Mesenchymal stem cell (in vitro differentiated cells and primary cell): ENCODE results near the gene RASA3.

ENCODE experiments used
- DNase-seq: peaks from one replicate; pipeline ENCODE4 v3.0.0-alpha.2; 2013
- H2AFZ ChIP-seq: one replicate; pipeline ENCODE4 v1.6.1; 2013; ENCODE audit warnings: low read depth, mild to moderate bottlenecking, control low read depth, inconsistent platforms, low read length, moderate library complexity
- H2AK5ac ChIP-seq: 2 replicates; pipeline ENCODE4 v1.6.1; 2013; ENCODE audit warnings: low read length, moderate library complexity, mild to moderate bottlenecking, inconsistent platforms; ENCODE audit not compliant: severe bottlenecking
- H2BK120ac ChIP-seq: one replicate; pipeline ENCODE4 v1.6.1; 2013; ENCODE audit warnings: low read depth, mild to moderate bottlenecking, inconsistent platforms, low read length, moderate library complexity
- H2BK12ac ChIP-seq, 2 experiments: one replicate each; pipeline ENCODE4 v1.6.1; 2013; ENCODE audit warnings: inconsistent platforms in 2 of 2, low read length in 2 of 2, mild to moderate bottlenecking in 2 of 2, moderate library complexity in 2 of 2, control low read depth in 1 of 2
- H2BK15ac ChIP-seq: one replicate; pipeline ENCODE4 v1.6.1; 2013; ENCODE audit warnings: mild to moderate bottlenecking, low read depth, inconsistent platforms; ENCODE audit not compliant: poor library complexity, severe bottlenecking
- H2BK5ac ChIP-seq: 2 replicates; pipeline ENCODE4 v1.6.1; 2013; ENCODE audit warnings: low read depth, mild to moderate bottlenecking, low read length, control low read depth, inconsistent platforms; ENCODE audit not compliant: poor library complexity, severe bottlenecking
- H3K14ac ChIP-seq, 2 experiments: one replicate each; pipeline ENCODE4 v1.6.1; 2013; ENCODE audit warnings: inconsistent platforms in 2 of 2, low read length in 2 of 2, control low read depth in 1 of 2, mild to moderate bottlenecking in 1 of 2, moderate library complexity in 1 of 2
- H3K18ac ChIP-seq, 2 experiments: one replicate each; pipeline ENCODE4 v1.6.1; 2013; ENCODE audit warnings: inconsistent platforms in 2 of 2, low read length in 2 of 2, control low read depth in 1 of 2, low read depth in 1 of 2, mild to moderate bottlenecking in 1 of 2
- H3K23ac ChIP-seq, 2 experiments: one replicate each; pipeline ENCODE4 v1.6.1; 2013; ENCODE audit warnings: inconsistent platforms in 2 of 2, low read length in 2 of 2, mild to moderate bottlenecking in 2 of 2, moderate library complexity in 2 of 2, control low read depth in 1 of 2
- H3K27ac ChIP-seq: 2 replicates; pipeline ENCODE4 v1.5.1; 2013; ENCODE audit warnings: mild to moderate bottlenecking, moderate library complexity, low read length, control low read depth, inconsistent platforms; ENCODE audit not compliant: poor library complexity, severe bottlenecking
- H3K27me3 ChIP-seq, 2 experiments: 2 replicates each; pipeline versions ENCODE4 v1.6.1 to v1.7.0; 2013; ENCODE audit warnings: low read length in 2 of 2, mild to moderate bottlenecking in 2 of 2, moderate library complexity in 2 of 2, control low read depth in 1 of 2, inconsistent platforms in 1 of 2; ENCODE audit not compliant: control insufficient read depth in 1 of 2, insufficient read depth in 1 of 2
- H3K36me3 ChIP-seq, 2 experiments: 2 replicates each; pipeline versions ENCODE4 v1.6.1 to v1.7.0; 2013; ENCODE audit warnings: low read length in 2 of 2, control low read depth in 1 of 2, inconsistent platforms in 1 of 2, low read depth in 1 of 2, mild to moderate bottlenecking in 1 of 2; ENCODE audit not compliant: insufficient read depth in 2 of 2, control insufficient read depth in 1 of 2
- H3K4ac ChIP-seq, 2 experiments: one replicate each; pipeline ENCODE4 v1.6.1; 2013; ENCODE audit warnings: inconsistent platforms in 2 of 2, low read length in 2 of 2, mild to moderate bottlenecking in 2 of 2, moderate library complexity in 2 of 2, control low read depth in 1 of 2, low read depth in 1 of 2
- H3K4me1 ChIP-seq: 2 replicates; pipeline ENCODE4 v1.6.1; 2013; ENCODE audit warnings: low read depth, low read length, control low read depth; ENCODE audit not compliant: control insufficient read depth, insufficient read depth
- H3K4me2 ChIP-seq: 2 replicates; pipeline ENCODE4 v1.6.1; 2013; ENCODE audit warnings: low read length, mild to moderate bottlenecking, inconsistent platforms; ENCODE audit not compliant: poor library complexity, severe bottlenecking
- H3K4me3 ChIP-seq, 2 experiments: 2 replicates each; pipeline versions ENCODE4 v1.5.1 to v1.7.0; 2013; ENCODE audit warnings: low read length in 2 of 2, mild to moderate bottlenecking in 2 of 2, control low read depth in 1 of 2, low read depth in 1 of 2; ENCODE audit not compliant: insufficient read depth in 1 of 2
- H3K79me1 ChIP-seq: replicated peaks from 2 replicates; pipeline ENCODE4 v1.6.1; 2013; ENCODE audit warnings: mild to moderate bottlenecking, control low read depth, low read length, inconsistent platforms; ENCODE audit not compliant: poor library complexity, severe bottlenecking
- H3K9ac ChIP-seq: 2 replicates; pipeline ENCODE4 v1.7.0; 2013; ENCODE audit warnings: mild to moderate bottlenecking, low read length, moderate library complexity
- H3K9me3 ChIP-seq: 2 replicates; pipeline ENCODE4 v1.7.0; 2013; ENCODE audit warnings: mild to moderate bottlenecking, low read length; ENCODE audit not compliant: control insufficient read depth
- H4K8ac ChIP-seq: one replicate; pipeline ENCODE4 v1.6.1; 2013; ENCODE audit warnings: inconsistent platforms, mild to moderate bottlenecking, low read length, moderate library complexity
- H4K91ac ChIP-seq: one replicate; pipeline ENCODE4 v1.6.1; 2013; ENCODE audit warnings: mild to moderate bottlenecking, low read length, inconsistent platforms
- WGBS: methylation state at CpG from one replicate; pipeline ENCODE4 v1.1.7; 2013; ENCODE audit warnings: mixed read lengths; 5-methylcytosine and 5-hydroxymethylcytosine counted together

RASA3 gene

DNA sequence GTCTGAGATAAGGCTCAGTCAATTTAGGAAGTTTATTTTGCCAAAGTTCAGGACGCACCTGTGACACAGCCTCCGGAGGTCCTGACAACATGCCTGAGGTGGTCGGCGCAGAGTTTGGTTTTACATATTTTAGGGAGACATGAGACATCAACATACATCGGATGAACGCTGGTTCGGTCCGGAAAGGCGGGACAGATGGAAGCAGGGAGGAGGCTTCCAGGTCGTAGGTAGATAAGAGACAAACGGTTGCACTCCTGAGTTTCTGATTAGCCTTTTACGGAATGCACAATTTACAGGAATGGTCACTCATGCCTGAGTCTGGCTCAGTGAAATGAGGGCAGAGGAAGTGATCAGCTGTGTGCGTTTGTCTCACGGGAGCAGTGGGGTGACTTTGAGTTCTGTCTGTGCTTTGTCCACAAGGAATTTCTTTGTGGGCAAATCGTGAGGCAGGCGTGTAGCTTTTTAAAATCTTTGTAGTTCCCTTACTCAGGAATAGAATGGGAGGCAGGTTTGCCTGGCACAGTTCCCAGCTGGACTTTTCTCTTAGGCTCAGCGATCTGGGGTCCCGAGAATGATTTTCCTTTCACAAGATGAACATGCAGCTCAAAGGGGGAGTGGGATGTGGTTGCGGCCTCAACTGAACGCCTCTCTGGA, 194.8 kb downstream of the RASA3 start:
- no peak overlapping the region for H2BK12ac ChIP-seq
- H2AFZ ChIP-seq, result no peak overlapping the region
- 89% methylated on average over 20 of the region's 20 CpGs for WGBS
- H3K27me3 ChIP-seq, result peaks cover 0 to 19% of the 10 kb centered on the region in 2 experiments
- DNase-seq, result no peak
- no peak overlapping the region for H2BK15ac ChIP-seq
- no peak overlapping the region for H3K4me3 ChIP-seq
- H2BK120ac ChIP-seq, result no peak overlapping the region
- no peak overlapping the region for H3K4me2 ChIP-seq
- no peak overlapping the region for H3K27ac ChIP-seq
- peaks cover 19% of the 10 kb centered on the region for H3K4me1 ChIP-seq
- no peak overlapping the region for H2AK5ac ChIP-seq
- H2BK5ac ChIP-seq, result no peak overlapping the region
- H3K18ac ChIP-seq, result peak overlapping the region in 1 of 2 experiments; percentile 19
- H3K79me1 ChIP-seq, result peaks cover 2% of the 10 kb centered on the region
- H4K91ac ChIP-seq, result no peak overlapping the region
- H3K14ac ChIP-seq, result no peak overlapping the region
- peak overlapping the region; percentile 22 for H3K9ac ChIP-seq
- H4K8ac ChIP-seq, result no peak overlapping the region
- no peak overlapping the region for H3K4ac ChIP-seq
- no peak overlapping the region for H3K23ac ChIP-seq
- no peaks in the 10 kb centered on the region for H3K9me3 ChIP-seq
- peaks cover 0 to 11% of the 10 kb centered on the region in 2 experiments for H3K36me3 ChIP-seq

DNA sequence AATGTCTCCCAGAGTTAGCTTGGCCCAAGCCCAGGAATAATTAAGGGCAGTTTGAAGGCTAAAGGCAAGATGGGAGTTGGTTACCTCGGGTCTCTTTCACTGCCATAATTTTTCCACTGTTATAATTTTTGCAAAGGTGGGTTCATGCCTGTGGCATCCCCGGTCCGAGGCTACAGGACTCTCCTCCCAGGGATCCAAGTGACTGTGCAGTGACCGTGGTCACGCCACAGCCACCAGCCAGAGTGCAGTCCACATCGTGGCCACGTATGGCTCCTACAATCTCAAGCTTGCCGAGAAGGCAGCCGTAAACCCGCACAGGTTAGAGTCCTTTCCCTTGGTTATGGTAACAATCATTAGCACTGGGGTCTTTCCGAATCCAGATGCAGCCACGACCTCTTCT, 195.3 kb downstream of the RASA3 start:
- H3K9ac ChIP-seq, result no peak overlapping the region
- H3K79me1 ChIP-seq, result peaks cover 2% of the 10 kb centered on the region
- H3K18ac ChIP-seq, result no peak overlapping the region
- no peak overlapping the region for H2BK12ac ChIP-seq
- no peak overlapping the region for H4K8ac ChIP-seq
- H2BK5ac ChIP-seq, result no peak overlapping the region
- H3K36me3 ChIP-seq, result peaks cover 0 to 8% of the 10 kb centered on the region in 2 experiments
- no peak overlapping the region for H3K14ac ChIP-seq
- H2AK5ac ChIP-seq, result no peak overlapping the region
- H2BK15ac ChIP-seq, result no peak overlapping the region
- H3K9me3 ChIP-seq, result no peaks in the 10 kb centered on the region
- H3K23ac ChIP-seq, result no peak overlapping the region
- no peak overlapping the region for H2AFZ ChIP-seq
- no peak overlapping the region for H3K4me3 ChIP-seq
- 97% methylated on average over 12 of the region's 12 CpGs for WGBS
- H3K4ac ChIP-seq, result no peak overlapping the region
- peaks cover 19% of the 10 kb centered on the region for H3K4me1 ChIP-seq
- DNase-seq, result no peak
- no peak overlapping the region for H3K27ac ChIP-seq
- H3K4me2 ChIP-seq, result no peak overlapping the region
- H4K91ac ChIP-seq, result no peak overlapping the region
- no peak overlapping the region for H2BK120ac ChIP-seq
- H3K27me3 ChIP-seq, result peaks cover 0 to 19% of the 10 kb centered on the region in 2 experiments

DNA sequence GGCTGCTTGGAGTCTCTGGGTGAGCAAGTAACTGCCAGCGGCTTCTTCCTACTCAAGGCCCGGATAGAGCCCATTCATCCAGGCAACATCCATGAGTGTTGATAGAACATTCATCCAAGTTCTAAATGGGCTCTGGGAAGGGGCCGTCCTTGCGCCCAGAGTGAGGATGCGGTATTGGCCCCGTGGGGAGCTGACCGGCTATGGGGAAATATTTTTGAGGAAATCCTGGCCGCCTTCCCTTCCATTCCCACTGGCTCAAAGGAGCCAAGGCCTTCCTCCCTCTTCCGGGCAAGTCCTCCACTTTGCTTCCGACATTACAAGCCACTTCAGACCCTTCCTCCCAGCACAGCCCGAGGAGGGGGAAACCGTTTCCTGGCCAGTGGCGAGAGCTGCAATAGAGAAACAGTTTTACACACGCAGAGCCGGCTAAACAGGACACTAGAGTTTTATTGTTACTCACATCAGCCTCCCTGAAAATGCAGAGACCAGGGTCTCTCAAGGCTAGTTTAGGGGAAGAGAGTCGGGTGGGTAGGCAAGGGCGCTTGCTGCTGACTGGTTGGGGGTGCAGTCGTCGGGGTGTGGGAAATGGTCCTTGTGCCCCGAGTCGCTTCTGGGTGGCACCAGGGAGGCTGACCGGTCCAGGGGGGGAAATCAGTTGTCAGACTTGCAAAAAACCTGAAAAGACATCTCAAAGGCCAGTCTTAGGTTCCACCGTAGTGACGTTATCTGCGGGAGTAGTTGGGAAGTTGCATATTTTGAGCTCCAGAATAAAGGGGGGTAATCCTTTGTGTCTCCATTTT, 196.1 kb downstream of the RASA3 start:
- Histone ChIP-seq H2BK15ac (no peak overlapping the region), H3K36me3 (peaks cover 0 to 3% of the 10 kb centered on the region in 2 experiments), H3K23ac (no peak overlapping the region), H2BK12ac (no peak overlapping the region), H2AFZ (no peak overlapping the region), H4K8ac (no peak overlapping the region), H3K27ac (no peak overlapping the region), H3K4ac (no peak overlapping the region), H3K79me1 (peaks cover 2% of the 10 kb centered on the region), H2BK120ac (no peak overlapping the region), H2AK5ac (no peak overlapping the region), H3K4me2 (no peak overlapping the region), H3K14ac (no peak overlapping the region), H3K4me1 (peaks cover 15% of the 10 kb centered on the region), H3K4me3 (no peak overlapping the region), H3K9ac (no peak overlapping the region), H3K27me3 (peaks cover 0 to 19% of the 10 kb centered on the region in 2 experiments), H3K18ac (no peak overlapping the region), H3K9me3 (no peaks in the 10 kb centered on the region), H2BK5ac (no peak overlapping the region), H4K91ac (no peak overlapping the region)
- 96% methylated on average over 25 of the region's 25 CpGs for WGBS
- no peak for DNase-seq
